PC-9 (cell line): ENCODE data around the gene TMEM123.

ENCODE experiments used
- CTCF ChIP-seq: fragments of 200-600 bp; sonication (generic); conservative IDR thresholded peaks from 2 replicates; pipeline ENCODE4 v1.6.1; 2017; ENCODE audit warnings: mixed run types, antibody characterized with exemption, mild to moderate bottlenecking, moderate library complexity
- EZH2 ChIP-seq: fragments of 200-600 bp; sonication (generic); IDR thresholded peaks from 2 replicates; pipeline ENCODE4 v1.8.0; 2017; ENCODE audit warnings: antibody characterized with exemption, low read depth

GRCh38 chr11:102499931-102500330 is 47.4 kb upstream of the TMEM123 start:
- TF ChIP-seq CTCF (no peak), EZH2 (no peak)
